Gastrocnemius medialis (tissue), 4 donors: ENCODE data around the gene RAB39A. TPM values are rescaled to one million over a fixed set of nuclear protein-coding genes. Genes with fewer than 3 reads are reported as not detected.
A peak's percentile ranks its signal among the peaks of the same experiment; 100 is the strongest.
"Not testable (repeated sequence)": the region's sequence is repeated elsewhere in the genome, so short reads cannot be mapped to it uniquely, and the experiment has no call there.

ENCODE experiments used
- ATAC-seq, 2 donors: fragments of 150-250 bp; one replicate each; pipeline ENCODE4 v1.9.1; 2016
- DNase-seq, 2 donors: peaks; one replicate each; pipeline ENCODE4 v3.0.0-alpha.2; 2019
- H3K27ac ChIP-seq, 4 donors: fragments of 200-600 bp; sonication (generic); 1 replicate in 1 of 4; 2 replicates in 3 of 4; pipeline ENCODE4 v1.5.1; 2016 to 2018; ENCODE audit warnings: mild to moderate bottlenecking in 2 of 4, moderate library complexity in 1 of 4
- H3K27me3 ChIP-seq, 3 donors: fragments of 200-600 bp; sonication (generic) in 2 of 3; 1 replicate in 1 of 3; 2 replicates in 2 of 3; pipeline versions ENCODE4 v1.5.1 to v1.6.0; 2016 to 2019; ENCODE audit warnings: mild to moderate bottlenecking in 1 of 3, moderate library complexity in 1 of 3
- H3K36me3 ChIP-seq, 2 donors: fragments of 200-600 bp; sonication (generic) in 1 of 2; one replicate each; pipeline ENCODE4 v1.5.1; 2017 to 2018
- H3K4me1 ChIP-seq, 2 donors: fragments of 200-600 bp; sonication (generic) in 1 of 2; one replicate each; pipeline ENCODE4 v1.5.1; 2016 to 2017; ENCODE audit warnings: mild to moderate bottlenecking in 2 of 2
- H3K4me3 ChIP-seq, 4 donors: fragments of 200-600 bp; sonication (generic) in 3 of 4; 1 replicate in 1 of 4; 2 replicates in 3 of 4; pipeline ENCODE4 v1.5.1; 2016 to 2019; ENCODE audit warnings: mild to moderate bottlenecking in 2 of 4
- H3K9me3 ChIP-seq, 3 donors: fragments of 200-600 bp; sonication (generic) in 2 of 3; 1 replicate in 1 of 3; 2 replicates in 2 of 3; pipeline ENCODE4 v1.5.1; 2016 to 2019
- CTCF ChIP-seq, 5 experiments: fragments of 450-650 bp in 3 of 5; fragments of 200-600 bp in 2 of 5; sonication (generic) in 2 of 5; IDR thresholded peaks in 4 of 5; conservative IDR thresholded peaks in 1 of 5; 1 replicate in 4 of 5; 2 replicates in 1 of 5; pipeline ENCODE4 v1.5.1; 2016 to 2019; ENCODE audit warnings: antibody characterized with exemption in 5 of 5, mild to moderate bottlenecking in 3 of 5, moderate library complexity in 3 of 5
- POLR2A ChIP-seq, 2 donors: fragments of 450-650 bp; IDR thresholded peaks; one replicate each; pipeline ENCODE4 v1.6.1; 2017; ENCODE audit warnings: antibody characterized with exemption in 2 of 2, mild to moderate bottlenecking in 2 of 2, moderate library complexity in 2 of 2
- in situ Hi-C, 4 donors: fragments of 200-750 bp; cut with MboI; loops; one replicate each; pipeline versions ENCODE4 v1.15.0 to v1.8.0; 2017; ENCODE audit warnings: low sequenced_read_pairs in 4 of 4
- intact Hi-C: fragments of 100-400 bp; cut with DNase I; formaldehyde crosslinking; loops from one replicate; pipeline ENCODE4 v1.15.1; 2023; ENCODE audit warnings: low total_unique reads
- total RNA-seq, 4 donors: library from RNA; depleted of rRNA; stranded (reverse); fragments of >200 nt; gene quantifications; one replicate each; pipeline versions ENCODE4 v1.1.0 to v1.2.3, GENCODE V29; 2016

The RAB39A gene
- under 1 TPM in 1 of 4 donors, not detected in 3; 0.22 TPM for total RNA-seq

- in situ Hi-C loops, result no loop called here
- intact Hi-C loops, result no loop called here
- DNase-seq (peak; percentile 67 to 77), ATAC-seq (peak; percentile 83 to 86)
- no peaks in the 10 kb centered on the region for H3K9me3 ChIP-seq
- H3K4me3 ChIP-seq, result peak within 1 kb of the TSS; percentile 38 to 48 (median 44)
- peaks cover 20 to 40% (median 31%) of the 10 kb centered on the region in 3 donors for H3K27me3 ChIP-seq
- H3K36me3 ChIP-seq, result no peaks in the 10 kb centered on the region
- peaks cover 3 to 7% of the 10 kb centered on the region in 2 donors for H3K4me1 ChIP-seq
- no peak within 1 kb of the TSS for H3K27ac ChIP-seq
- TF ChIP-seq CTCF (IDR thresholded peaks at IDR 0.05 in 4 of 5, conservative IDR thresholded peaks at IDR 0.05 in 1 of 5), result no peak
- TF ChIP-seq POLR2A (IDR thresholded peaks at IDR 0.05), result no peak
Observed at GRCh38 chr11:107928046-107928766, at the start of gene RAB39A. Gene RAB39A, plus strand, starts transcription at chr11:107928448. Its CDS starts 121 bp downstream, at chr11:107928569.

- H3K4me3 ChIP-seq, ATAC-seq, H3K27me3 ChIP-seq, H3K27ac ChIP-seq, DNase-seq, H3K36me3 ChIP-seq, in situ Hi-C loops, intact Hi-C loops, H3K4me1 ChIP-seq, H3K9me3 ChIP-seq: not testable (repeated sequence)
Observed at GRCh38 chr11:107881471-107881870, 46.8 kb upstream of the RAB39A start.

GRCh38 chr11:107882095-107882820 is 46.0 kb upstream of the RAB39A start:
- intact Hi-C loops (no loop called here), in situ Hi-C loops (no loop called here)
- no peak for TF ChIP-seq CTCF (IDR thresholded peaks at IDR 0.05 in 4 of 5, conservative IDR thresholded peaks at IDR 0.05 in 1 of 5)
- no peak for TF ChIP-seq POLR2A (IDR thresholded peaks at IDR 0.05)
- no peaks in the 10 kb centered on the region for H3K4me1 ChIP-seq
- no peaks in the 10 kb centered on the region for H3K27me3 ChIP-seq
- H3K27ac ChIP-seq, result no peak overlapping the region
- H3K36me3 ChIP-seq, result no peaks in the 10 kb centered on the region
- ATAC-seq, result no peak
- no peaks in the 10 kb centered on the region for H3K9me3 ChIP-seq
- H3K4me3 ChIP-seq, result no peak overlapping the region
- DNase-seq, result no peak

- in situ Hi-C loops (no loop called here), intact Hi-C loops (loop anchor here (10.0 kb wide), 1 partner anchor 333 kb away; the partner anchor contains the start of gene ALKBH8)
- no peaks in the 10 kb centered on the region for H3K27me3 ChIP-seq
- no peaks in the 10 kb centered on the region for H3K4me1 ChIP-seq
- H3K4me3 ChIP-seq, result no peak overlapping the region
- H3K9me3 ChIP-seq, result no peaks in the 10 kb centered on the region
- ATAC-seq (no peak), DNase-seq (no peak)
- TF ChIP-seq CTCF (IDR thresholded peaks at IDR 0.05 in 4 of 5, conservative IDR thresholded peaks at IDR 0.05 in 1 of 5) (peak in 4 of 5 experiments; percentile 24 to 39 (median 28)), POLR2A (IDR thresholded peaks at IDR 0.05) (no peak)
- no peaks in the 10 kb centered on the region for H3K36me3 ChIP-seq
- no peak overlapping the region for H3K27ac ChIP-seq
Observed at GRCh38 chr11:107898270-107898669, 30.0 kb upstream of the RAB39A start.

GRCh38 chr11:107908211-107908610 is 20.0 kb upstream of the RAB39A start:
- Histone ChIP-seq H3K27ac (no peak overlapping the region), H3K36me3 (no peaks in the 10 kb centered on the region), H3K4me1 (no peaks in the 10 kb centered on the region), H3K4me3 (no peak overlapping the region), H3K27me3 (no peaks in the 10 kb centered on the region), H3K9me3 (no peaks in the 10 kb centered on the region)
- TF ChIP-seq CTCF (IDR thresholded peaks at IDR 0.05 in 4 of 5, conservative IDR thresholded peaks at IDR 0.05 in 1 of 5) (no peak), POLR2A (IDR thresholded peaks at IDR 0.05) (no peak)
- DNase-seq, result no peak
- ATAC-seq, result no peak
- intact Hi-C loops, result no loop called here
- in situ Hi-C loops, result no loop called here

- in situ Hi-C loops, H3K27me3 ChIP-seq, H3K36me3 ChIP-seq, H3K4me1 ChIP-seq, H3K9me3 ChIP-seq, H3K27ac ChIP-seq, intact Hi-C loops, DNase-seq, ATAC-seq, H3K4me3 ChIP-seq: not testable (repeated sequence)
Observed at GRCh38 chr11:107912415-107912814, 15.8 kb upstream of the RAB39A start.
